K562 (cell line): ENCODE measurements around the gene ST6GALNAC6. TPM values are rescaled to one million over a fixed set of nuclear protein-coding genes. Genes with fewer than 3 reads are reported as not detected.

Source experiments
- ATF1 ChIP-seq, 2 experiments: fragments of 450-650 bp in 1 of 2; IDR thresholded peaks; 2 replicates each; pipeline ENCODE4 v1.6.1; 2016; ENCODE audit warnings: missing compliant biosample characterization in 1 of 2, missing genetic modification characterization in 1 of 2
- CBX5 ChIP-seq: IDR thresholded peaks from 2 replicates; pipeline ENCODE4 v1.6.1; 2014; ENCODE audit warnings: low read depth, borderline replicate concordance
- CHD4 ChIP-seq: fragments of 200-600 bp; sonication (generic); IDR thresholded peaks from 3 replicates; pipeline ENCODE4 v1.6.1; 2012; ENCODE audit warnings: low read depth, mild to moderate bottlenecking, mixed read lengths, low read length, inconsistent platforms; ENCODE audit not compliant: insufficient read depth, insufficient replicate concordance, poor library complexity, severe bottlenecking
- CXXC5 ChIP-seq: fragments of 250-450 bp; sonication (Bioruptor Pico); IDR thresholded peaks from 2 replicates; pipeline ENCODE4 v1.8.0; 2022; ENCODE audit warnings: inconsistent platforms, mild to moderate bottlenecking, moderate library complexity
- EGR1 ChIP-seq: fragments of 450-650 bp; conservative IDR thresholded peaks from 2 replicates; pipeline ENCODE4 v1.6.1; 2017; ENCODE audit warnings: mild to moderate bottlenecking
- FOXA3 ChIP-seq, 2 experiments: fragments of 450-650 bp in 1 of 2; sonication (generic) in 1 of 2; formaldehyde crosslinking; IDR thresholded peaks in 1 of 2; conservative IDR thresholded peaks in 1 of 2; 2 replicates each; pipeline versions ENCODE4 v1.4.0 to v1.8.0; 2020 to 2022; ENCODE audit warnings: mild to moderate bottlenecking in 2 of 2, missing genetic modification reagents in 1 of 2
- GATAD2A ChIP-seq: fragments of 450-650 bp; IDR thresholded peaks from 2 replicates; pipeline ENCODE4 v1.6.1; 2017
- HDAC1 ChIP-seq, 2 experiments: fragments of 450-650 bp; IDR thresholded peaks; 2 replicates each; pipeline ENCODE4 v1.6.1; 2016 to 2017; ENCODE audit warnings: inconsistent platforms in 1 of 2, mild to moderate bottlenecking in 1 of 2, moderate library complexity in 1 of 2
- JUN ChIP-seq, 2 experiments: sonication (generic) in 1 of 2; formaldehyde crosslinking in 1 of 2; IDR thresholded peaks; 2 replicates each; pipeline versions ENCODE4 v1.6.1 to v1.8.0; 2012 to 2022; ENCODE audit warnings: borderline replicate concordance in 2 of 2, mild to moderate bottlenecking in 2 of 2, improper control_type of control experiment in 1 of 2, low read depth in 1 of 2, low read length in 1 of 2, missing genetic modification reagents in 1 of 2
- KAT7 ChIP-seq: sonication (generic); formaldehyde crosslinking; IDR thresholded peaks from 2 replicates; pipeline ENCODE4 v1.8.0; 2022; ENCODE audit warnings: missing genetic modification reagents, mild to moderate bottlenecking, borderline replicate concordance
- KDM1A ChIP-seq, 2 experiments: fragments of 450-650 bp; IDR thresholded peaks; 2 replicates each; pipeline ENCODE4 v1.6.1; 2016; ENCODE audit warnings: mild to moderate bottlenecking in 2 of 2
- MTA3 ChIP-seq: fragments of 450-650 bp; formaldehyde crosslinking; IDR thresholded peaks from 2 replicates; pipeline ENCODE4 v1.6.1; 2017; ENCODE audit warnings: mild to moderate bottlenecking, borderline replicate concordance
- MYC ChIP-seq, 2 experiments: fragments of 250-450 bp in 1 of 2; sonication (Bioruptor Pico) in 1 of 2; IDR thresholded peaks; 2 replicates each; pipeline versions ENCODE4 v1.5.1 to v1.6.1; 2012 to 2021; ENCODE audit warnings: low read depth in 2 of 2, borderline replicate concordance in 1 of 2, improper control_type of control experiment in 1 of 2, low read length in 1 of 2, mild to moderate bottlenecking in 1 of 2, moderate library complexity in 1 of 2
- NBN ChIP-seq: fragments of 450-650 bp; IDR thresholded peaks from 2 replicates; pipeline ENCODE4 v1.6.1; 2016; ENCODE audit warnings: low read depth, mild to moderate bottlenecking
- NCOA2 ChIP-seq, 2 experiments: fragments of 450-650 bp; IDR thresholded peaks; 2 replicates each; pipeline ENCODE4 v1.6.1; 2018; ENCODE audit warnings: mild to moderate bottlenecking in 2 of 2, moderate library complexity in 1 of 2; ENCODE audit not compliant: partially characterized antibody in 2 of 2
- NFIC ChIP-seq: fragments of 450-650 bp; IDR thresholded peaks from 2 replicates; pipeline ENCODE4 v1.6.1; 2017; ENCODE audit warnings: mild to moderate bottlenecking, inconsistent platforms
- NONO ChIP-seq, 2 experiments: fragments of 200-400 bp in 1 of 2; fragments of 450-650 bp in 1 of 2; formaldehyde crosslinking in 1 of 2; IDR thresholded peaks; 2 replicates each; pipeline ENCODE4 v1.6.1; 2017; ENCODE audit warnings: low read depth in 2 of 2, mild to moderate bottlenecking in 2 of 2, moderate library complexity in 2 of 2, low read length in 1 of 2
- PCBP1 ChIP-seq: fragments of 200-400 bp; formaldehyde crosslinking; IDR thresholded peaks from 2 replicates; pipeline ENCODE4 v1.6.1; 2018; ENCODE audit warnings: mild to moderate bottlenecking, low read depth, low read length; ENCODE audit not compliant: poor library complexity, severe bottlenecking
- PHF20 ChIP-seq: fragments of 450-650 bp; IDR thresholded peaks from 2 replicates; pipeline ENCODE4 v1.6.1; 2018; ENCODE audit not compliant: partially characterized antibody
- PTBP1 ChIP-seq: fragments of 200-400 bp; formaldehyde crosslinking; IDR thresholded peaks from 2 replicates; pipeline ENCODE4 v1.6.1; 2017; ENCODE audit warnings: low read depth, low read length
- SMAD1 ChIP-seq: fragments of 150-350 bp; IDR thresholded peaks from 2 replicates; pipeline ENCODE4 v1.6.1; 2014; ENCODE audit warnings: low read length, low read depth; ENCODE audit not compliant: partially characterized antibody
- SMAD3 ChIP-seq: fragments of 450-650 bp; formaldehyde crosslinking; conservative IDR thresholded peaks from 2 replicates; pipeline ENCODE4 v1.4.0; 2020; ENCODE audit warnings: mild to moderate bottlenecking
- SMARCA5 ChIP-seq: fragments of 450-650 bp; IDR thresholded peaks from 2 replicates; pipeline ENCODE4 v1.6.1; 2016
- ZNF143 ChIP-seq: sonication (generic); formaldehyde crosslinking; IDR thresholded peaks from 2 replicates; pipeline ENCODE4 v1.9.0; 2022; ENCODE audit warnings: mild to moderate bottlenecking, missing genetic modification reagents
- ZNF24 ChIP-seq: fragments of 450-650 bp; IDR thresholded peaks from 2 replicates; pipeline ENCODE4 v1.6.1; 2016
- ZSCAN32 ChIP-seq: fragments of 450-650 bp; formaldehyde crosslinking; IDR thresholded peaks from 2 replicates; pipeline ENCODE4 v1.4.0; 2020; ENCODE audit warnings: mild to moderate bottlenecking, moderate library complexity
- polyA plus RNA-seq, 8 experiments: library from polyadenylated mRNA; depleted of rRNA in 4 of 8; stranded (reverse) in 5 of 8; unstranded in 3 of 8; fragments of >200 nt; fragmentation: Nextera tagmentation in 2 of 8; fragmentation: Illumina TruSeq in 1 of 8; extraction: Ambion mirVana in 2 of 8; extraction: Trizol in 1 of 8; gene quantifications; 2 replicates each; pipeline versions ENCODE4 v1.2.1 to v1.2.3, GENCODE V29; 2011 to 2014; ENCODE audit warnings: inconsistent platforms in 1 of 8, missing spikeins in 1 of 8
- total RNA-seq, 7 experiments: library from RNA; depleted of rRNA in 6 of 7; stranded (reverse); fragments of >200 nt in 6 of 7; fragmentation: Illumina TruSeq in 2 of 7; extraction: Trizol in 2 of 7; gene quantifications; 2 replicates each; pipeline versions ENCODE4 v1.2.1 to v1.2.3, GENCODE V29; 2011 to 2021; ENCODE audit warnings: low replicate concordance in 1 of 7
- TF ChIP-seq, protein P1 (sequence below): fragments of 450-650 bp; IDR thresholded peaks from 2 replicates; pipeline ENCODE4 v1.6.1; 2014; ENCODE audit warnings: low read depth, mild to moderate bottlenecking, moderate library complexity, borderline replicate concordance

ST6GALNAC6 gene
- total and polyA plus RNA-seq, 9 of the 15 experiments (the other 6 are each of a cell fraction or from before 2014, with no cell fraction given): 0.13 to 23.0 (median 14.5) TPM

DNA sequence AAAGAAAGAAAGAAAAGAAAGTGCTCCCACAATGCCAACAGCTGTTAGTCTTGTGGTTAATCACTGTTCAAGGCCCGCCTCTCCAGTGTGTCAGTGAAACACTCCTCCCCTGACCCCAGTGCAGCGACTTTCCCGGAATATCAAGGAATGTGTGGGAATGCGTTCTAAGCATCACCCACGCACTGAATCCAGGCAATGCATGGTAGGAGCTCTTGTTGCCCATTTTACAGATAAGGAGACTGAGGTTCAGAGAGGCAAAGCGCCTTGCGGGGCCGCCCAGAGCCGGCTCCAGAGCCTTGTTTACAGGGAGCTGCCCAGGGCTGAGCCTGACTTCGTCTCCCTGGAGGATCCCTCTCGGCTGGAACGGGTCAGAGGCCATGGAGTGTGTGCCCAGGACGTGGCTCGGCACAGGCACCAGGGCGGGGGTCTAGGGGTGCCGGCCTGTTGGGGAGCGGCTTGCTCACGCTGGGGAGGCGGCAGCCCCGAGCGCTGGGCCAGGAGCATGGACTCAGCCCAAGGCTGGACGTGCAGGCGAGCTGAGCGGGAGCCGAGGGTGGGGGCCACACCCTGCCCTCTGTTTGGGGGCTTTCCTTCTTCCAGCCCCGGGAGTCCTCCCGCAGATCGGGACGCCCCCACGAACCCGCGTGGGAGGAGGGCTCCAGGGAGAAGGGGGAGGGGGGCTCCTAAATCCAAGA, 823 bp downstream of the ST6GALNAC6 start (continued):
- TF ChIP-seq, protein P1, sequence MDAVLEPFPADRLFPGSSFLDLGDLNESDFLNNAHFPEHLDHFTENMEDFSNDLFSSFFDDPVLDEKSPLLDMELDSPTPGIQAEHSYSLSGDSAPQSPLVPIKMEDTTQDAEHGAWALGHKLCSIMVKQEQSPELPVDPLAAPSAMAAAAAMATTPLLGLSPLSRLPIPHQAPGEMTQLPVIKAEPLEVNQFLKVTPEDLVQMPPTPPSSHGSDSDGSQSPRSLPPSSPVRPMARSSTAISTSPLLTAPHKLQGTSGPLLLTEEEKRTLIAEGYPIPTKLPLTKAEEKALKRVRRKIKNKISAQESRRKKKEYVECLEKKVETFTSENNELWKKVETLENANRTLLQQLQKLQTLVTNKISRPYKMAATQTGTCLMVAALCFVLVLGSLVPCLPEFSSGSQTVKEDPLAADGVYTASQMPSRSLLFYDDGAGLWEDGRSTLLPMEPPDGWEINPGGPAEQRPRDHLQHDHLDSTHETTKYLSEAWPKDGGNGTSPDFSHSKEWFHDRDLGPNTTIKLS: 0 out of 2 replicates have a peak, but pooled peaks have one; percentile 19
- TF ChIP-seq ATF1 (CRISPR knock-in tag; IDR thresholded peaks at IDR 0.05) (no peak), ATF1 (tag; IDR thresholded peaks at IDR 0.05) (peak; percentile 20), SMARCA5 (peak; percentile 89), NFIC (0 out of 2 replicates have a peak, but pooled peaks have one; percentile 13), HDAC1 (IDR thresholded peaks at IDR 0.05) (peak in 1 of 2 experiments; percentile 81; a peak in 2 of 4 replicates), CBX5 (0 out of 2 replicates have a peak, but pooled peaks have one; percentile 21), CXXC5 (CRISPR knock-in tag) (peak; percentile 40; the same call in 1 of the 2 replicates), EGR1 (peak; percentile 86), MYC (IDR thresholded peaks at IDR 0.05; ENCODE audit: low read depth, low read length) (0 out of 2 replicates have a peak, but pooled peaks have one; percentile 10), MYC (CRISPR knock-in tag; IDR thresholded peaks at IDR 0.05; ENCODE audit: borderline replicate concordance, low read depth) (no peak), GATAD2A (peak; percentile 70; the same call in 1 of the 2 replicates), NONO (IDR thresholded peaks at IDR 0.05; ENCODE audit: low read depth in 2 of 2, low read length in 1 of 2) (no peak), SMAD3 (CRISPR knock-in tag) (no peak), SMAD1 (peak; percentile 32), NCOA2 (IDR thresholded peaks at IDR 0.05; ENCODE audit: partially characterized antibody in 2 of 2) (no peak), KAT7 (CRISPR knock-in tag) (peak; percentile 54; the same call in 1 of the 2 replicates), MTA3 (0 out of 2 replicates have a peak, but pooled peaks have one; percentile 58), JUN (IDR thresholded peaks at IDR 0.05; ENCODE audit: borderline replicate concordance, low read depth, low read length) (no peak), JUN (CRISPR knock-in tag; IDR thresholded peaks at IDR 0.05; ENCODE audit: borderline replicate concordance) (peak; percentile 51; the same call in 1 of the 2 replicates), ZNF143 (CRISPR knock-in tag) (peak; percentile 50; the same call in 1 of the 2 replicates), CHD4 (peak; percentile 96), FOXA3 (CRISPR knock-in tag; conservative IDR thresholded peaks at IDR 0.05 in 1 of 2, IDR thresholded peaks at IDR 0.05 in 1 of 2) (peak in 1 of 2 experiments; percentile 56; a peak in 1 of 4 replicates), PHF20 (peak; percentile 69), ZSCAN32 (CRISPR knock-in tag) (0 out of 2 replicates have a peak, but pooled peaks have one; percentile 4), KDM1A (IDR thresholded peaks at IDR 0.05) (peak; percentile 87 to 95), ZNF24 (no peak), NBN (peak; percentile 39; the same call in 1 of the 2 replicates), PTBP1 (peak; percentile 90), PCBP1 (peak; percentile 81)
